Peyer's patch (tissue), 4 donors: ENCODE measurements around the gene B4GALNT4.

Source experiments
- POLR2A ChIP-seq, 2 donors: fragments of 450-650 bp; IDR thresholded peaks; one replicate each; pipeline ENCODE4 v1.5.1; 2017; ENCODE audit warnings: antibody characterized with exemption in 2 of 2, mild to moderate bottlenecking in 2 of 2, moderate library complexity in 2 of 2
- TF ChIP-seq, protein P1 (sequence below), 6 experiments: fragments of 450-650 bp in 4 of 6; fragments of 200-600 bp in 2 of 6; sonication (generic) in 1 of 6; IDR thresholded peaks; one replicate each; pipeline ENCODE4 v1.5.1; 2017 to 2019; ENCODE audit warnings: antibody characterized with exemption in 6 of 6, mild to moderate bottlenecking in 3 of 6, moderate library complexity in 1 of 6

DNA sequence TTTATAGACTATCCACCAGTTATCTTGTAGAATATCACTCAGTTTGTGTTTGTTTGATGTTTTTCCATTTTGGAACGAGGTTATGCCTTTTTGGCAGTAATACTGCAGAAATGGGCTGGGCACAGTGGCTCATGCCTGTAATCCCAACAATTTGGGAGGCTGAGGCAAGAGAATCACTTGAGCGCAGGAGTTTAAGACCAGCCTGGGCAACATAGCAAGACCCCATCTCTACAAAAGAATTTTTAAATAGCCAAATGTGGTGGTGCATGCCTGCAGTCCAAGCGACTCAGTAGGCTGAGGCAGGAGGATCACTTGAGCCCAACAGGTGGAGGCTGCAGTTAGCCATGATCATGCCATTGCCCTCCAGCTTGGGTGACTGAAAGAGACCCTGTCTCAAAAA is 22.8 kb upstream of the B4GALNT4 start:
- TF ChIP-seq, protein P1, sequence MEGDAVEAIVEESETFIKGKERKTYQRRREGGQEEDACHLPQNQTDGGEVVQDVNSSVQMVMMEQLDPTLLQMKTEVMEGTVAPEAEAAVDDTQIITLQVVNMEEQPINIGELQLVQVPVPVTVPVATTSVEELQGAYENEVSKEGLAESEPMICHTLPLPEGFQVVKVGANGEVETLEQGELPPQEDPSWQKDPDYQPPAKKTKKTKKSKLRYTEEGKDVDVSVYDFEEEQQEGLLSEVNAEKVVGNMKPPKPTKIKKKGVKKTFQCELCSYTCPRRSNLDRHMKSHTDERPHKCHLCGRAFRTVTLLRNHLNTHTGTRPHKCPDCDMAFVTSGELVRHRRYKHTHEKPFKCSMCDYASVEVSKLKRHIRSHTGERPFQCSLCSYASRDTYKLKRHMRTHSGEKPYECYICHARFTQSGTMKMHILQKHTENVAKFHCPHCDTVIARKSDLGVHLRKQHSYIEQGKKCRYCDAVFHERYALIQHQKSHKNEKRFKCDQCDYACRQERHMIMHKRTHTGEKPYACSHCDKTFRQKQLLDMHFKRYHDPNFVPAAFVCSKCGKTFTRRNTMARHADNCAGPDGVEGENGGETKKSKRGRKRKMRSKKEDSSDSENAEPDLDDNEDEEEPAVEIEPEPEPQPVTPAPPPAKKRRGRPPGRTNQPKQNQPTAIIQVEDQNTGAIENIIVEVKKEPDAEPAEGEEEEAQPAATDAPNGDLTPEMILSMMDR (IDR thresholded peaks at IDR 0.05), result no peak
- TF ChIP-seq POLR2A (IDR thresholded peaks at IDR 0.05), result no peak
